Measurements from ENCODE around the gene FAM81A.
"Not testable (repeated sequence)": the region's sequence is repeated elsewhere in the genome, so short reads cannot be mapped to it uniquely, and the experiment has no call there.

FAM81A gene

GRCh38 chr15:59437817-59438624 lies at the start of gene FAM81A:
FAM81A (plus strand) TSS chr15:59438186; CDS start chr15:59458627, 20,441 bp downstream.
- peak; percentile 94 for DNase-seq (ENCODE audit: low spot score)

- peak; percentile 47 for DNase-seq (ENCODE audit: low spot score)
These were observed 49.3 kb upstream of the FAM81A start for GRCh38 chr15:59388670-59389069.

- no peak for DNase-seq (ENCODE audit: low spot score)
These were observed 45.7 kb upstream of the FAM81A start for GRCh38 chr15:59392299-59392698.

GRCh38 chr15:59394166-59394661 lies 43.8 kb upstream of the FAM81A start:
- DNase-seq (ENCODE audit: low spot score) = no peak

GRCh38 chr15:59396211-59396610 lies 41.8 kb upstream of the FAM81A start:
- DNase-seq (ENCODE audit: low spot score) = no peak

GRCh38 chr15:59396679-59397078 lies 41.3 kb upstream of the FAM81A start:
- DNase-seq (ENCODE audit: low spot score) = no peak

- DNase-seq (ENCODE audit: low spot score) = no peak
These were observed 39.8 kb upstream of the FAM81A start for GRCh38 chr15:59398220-59398619.

GRCh38 chr15:59399465-59400102 lies 38.4 kb upstream of the FAM81A start:
- DNase-seq (ENCODE audit: low spot score) = no peak

GRCh38 chr15:59400103-59400813 lies 37.7 kb upstream of the FAM81A start:
- no peak for DNase-seq (ENCODE audit: low spot score)

- not testable (repeated sequence) for DNase-seq (ENCODE audit: low spot score)
These were observed 36.7 kb upstream of the FAM81A start for GRCh38 chr15:59401051-59401823.

GRCh38 chr15:59401824-59402569 lies 36.0 kb upstream of the FAM81A start:
- DNase-seq (ENCODE audit: low spot score) = no peak

- DNase-seq (ENCODE audit: low spot score) = no peak
These were observed 32.9 kb upstream of the FAM81A start for GRCh38 chr15:59405079-59405478.

- no peak for DNase-seq (ENCODE audit: low spot score)
These were observed 31.5 kb upstream of the FAM81A start for GRCh38 chr15:59406446-59406845.

GRCh38 chr15:59407946-59408345 lies 30.0 kb upstream of the FAM81A start:
- DNase-seq (ENCODE audit: low spot score) = no peak

GRCh38 chr15:59410391-59410896 lies 27.5 kb upstream of the FAM81A start:
- no peak for DNase-seq (ENCODE audit: low spot score)

GRCh38 chr15:59413577-59413976 lies 24.4 kb upstream of the FAM81A start:
- no peak for DNase-seq (ENCODE audit: low spot score)

- DNase-seq (ENCODE audit: low spot score) = no peak
These were observed 21.2 kb upstream of the FAM81A start for GRCh38 chr15:59416816-59417215.

- DNase-seq (ENCODE audit: low spot score) = no peak
These were observed 18.8 kb upstream of the FAM81A start for GRCh38 chr15:59419170-59419569.

- no peak for DNase-seq (ENCODE audit: low spot score)
These were observed 17.9 kb upstream of the FAM81A start for GRCh38 chr15:59420108-59420507.

- DNase-seq (ENCODE audit: low spot score) = peak; percentile 35
These were observed 16.9 kb upstream of the FAM81A start for GRCh38 chr15:59420986-59421618.

Data from AG08396 (cell line).